T-helper 22 cell (primary cell): ENCODE data around the gene CPSF3.
"Not testable (repeated sequence)": the region's sequence is repeated elsewhere in the genome, so short reads cannot be mapped to it uniquely, and the experiment has no call there.

Experiments
- DNase-seq: peaks from one replicate; pipeline ENCODE4 v3.0.0-alpha.2; 2020; ENCODE audit warnings: low read depth

CPSF3 gene

DNA sequence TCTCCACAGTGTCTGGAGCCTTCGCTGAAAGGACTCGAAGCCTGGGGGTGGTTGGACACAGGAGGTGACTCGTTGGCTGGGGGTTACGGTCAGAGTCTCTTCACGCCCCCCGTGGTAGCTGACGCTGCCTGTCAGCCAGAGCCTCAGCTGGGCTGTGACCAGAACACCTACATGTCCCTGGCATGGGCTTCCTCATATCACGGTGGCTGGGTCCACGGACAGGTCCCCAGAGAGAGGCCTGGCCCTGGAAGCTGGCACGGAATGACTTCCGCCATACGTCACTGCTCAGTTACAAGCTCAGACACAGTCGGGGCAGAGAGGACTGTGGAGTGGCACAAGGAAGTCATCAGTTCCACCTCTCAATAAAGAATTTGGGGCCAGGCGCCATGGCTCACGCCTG lies 28.6 kb upstream of the CPSF3 start:
- no peak for DNase-seq

DNA sequence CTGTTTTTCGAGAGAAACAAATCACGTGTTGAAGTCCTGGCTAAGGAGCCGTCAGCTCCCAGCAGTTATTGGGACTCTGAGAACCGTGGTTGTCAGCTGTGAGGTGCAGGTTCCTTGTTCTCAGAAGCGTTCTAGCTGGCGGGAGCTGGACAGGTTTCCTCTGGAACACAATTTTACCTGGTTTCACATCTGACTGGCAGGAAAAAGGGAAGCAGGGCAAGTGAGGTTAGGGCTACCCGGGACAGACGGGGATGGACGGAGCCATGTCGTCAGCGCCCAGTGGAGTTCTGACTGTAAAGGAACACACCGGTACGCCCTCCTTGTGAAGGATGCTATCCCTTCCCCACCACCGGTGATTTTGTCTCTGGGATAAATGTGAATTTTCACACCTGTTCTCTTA lies 26.3 kb upstream of the CPSF3 start:
- DNase-seq: no peak

DNA sequence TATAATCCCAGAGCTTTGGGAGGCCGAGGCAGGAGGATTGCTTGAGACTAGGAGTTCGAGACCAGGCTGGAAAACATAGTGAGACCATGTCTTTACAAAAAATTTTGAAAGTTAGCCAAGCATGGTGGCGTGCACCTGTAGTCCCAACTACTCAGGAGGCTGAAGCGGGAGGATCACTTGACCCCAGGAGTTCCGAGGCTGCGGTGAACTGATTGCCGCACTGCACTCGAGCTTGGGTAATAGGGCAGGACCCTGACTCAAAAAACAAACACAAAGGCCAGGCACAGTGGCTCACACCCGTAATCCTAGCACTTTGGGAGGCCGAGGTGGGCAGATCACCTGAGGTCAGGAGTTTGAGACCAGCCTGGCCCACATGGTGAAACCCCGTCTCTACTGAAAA lies 25.2 kb upstream of the CPSF3 start:
- not testable (repeated sequence) for DNase-seq

DNA sequence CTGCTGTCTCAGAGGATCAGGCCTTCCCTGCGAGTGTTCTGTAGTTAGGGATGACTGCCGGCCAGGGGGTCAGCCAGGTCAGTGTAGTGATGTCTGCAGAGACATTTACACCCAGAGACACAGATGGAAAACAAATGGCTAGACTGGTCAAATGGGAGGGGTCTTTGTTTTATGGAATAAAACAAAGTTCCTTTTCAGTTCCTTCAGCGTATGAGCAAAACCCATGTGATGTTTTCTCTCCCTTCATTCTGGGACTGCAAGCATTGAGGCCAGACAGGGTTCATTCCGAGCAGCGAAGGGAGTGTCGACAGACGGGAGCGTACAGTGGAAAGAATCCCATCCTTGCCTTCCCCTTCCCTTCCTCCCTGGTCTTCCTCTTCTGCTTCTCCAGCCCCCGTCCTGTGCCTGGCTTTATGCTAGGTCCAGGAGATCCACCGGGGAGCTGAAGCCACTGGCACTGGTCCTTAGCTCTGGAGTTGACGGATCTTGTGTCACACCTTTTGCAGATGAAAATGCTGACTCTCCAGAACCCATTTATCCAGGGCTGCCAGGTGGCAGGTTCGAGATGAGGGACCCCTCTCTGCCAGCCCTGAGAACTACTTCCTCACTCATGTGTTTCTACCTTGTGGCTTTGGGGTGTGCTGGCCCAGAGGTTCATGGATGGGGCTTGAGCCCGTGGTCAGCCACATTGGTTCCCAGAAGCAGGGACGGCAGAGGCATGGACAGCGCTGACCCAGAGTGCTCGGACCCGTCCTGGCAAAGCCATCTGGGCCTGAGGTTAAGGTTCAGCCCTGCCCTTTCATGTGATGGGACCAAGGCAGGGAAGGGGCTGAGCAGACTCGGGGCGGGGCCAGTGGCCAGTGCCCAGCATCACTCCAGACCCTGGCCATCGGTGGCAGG lies 24.3 kb upstream of the CPSF3 start:
- DNase-seq: no peak

DNA sequence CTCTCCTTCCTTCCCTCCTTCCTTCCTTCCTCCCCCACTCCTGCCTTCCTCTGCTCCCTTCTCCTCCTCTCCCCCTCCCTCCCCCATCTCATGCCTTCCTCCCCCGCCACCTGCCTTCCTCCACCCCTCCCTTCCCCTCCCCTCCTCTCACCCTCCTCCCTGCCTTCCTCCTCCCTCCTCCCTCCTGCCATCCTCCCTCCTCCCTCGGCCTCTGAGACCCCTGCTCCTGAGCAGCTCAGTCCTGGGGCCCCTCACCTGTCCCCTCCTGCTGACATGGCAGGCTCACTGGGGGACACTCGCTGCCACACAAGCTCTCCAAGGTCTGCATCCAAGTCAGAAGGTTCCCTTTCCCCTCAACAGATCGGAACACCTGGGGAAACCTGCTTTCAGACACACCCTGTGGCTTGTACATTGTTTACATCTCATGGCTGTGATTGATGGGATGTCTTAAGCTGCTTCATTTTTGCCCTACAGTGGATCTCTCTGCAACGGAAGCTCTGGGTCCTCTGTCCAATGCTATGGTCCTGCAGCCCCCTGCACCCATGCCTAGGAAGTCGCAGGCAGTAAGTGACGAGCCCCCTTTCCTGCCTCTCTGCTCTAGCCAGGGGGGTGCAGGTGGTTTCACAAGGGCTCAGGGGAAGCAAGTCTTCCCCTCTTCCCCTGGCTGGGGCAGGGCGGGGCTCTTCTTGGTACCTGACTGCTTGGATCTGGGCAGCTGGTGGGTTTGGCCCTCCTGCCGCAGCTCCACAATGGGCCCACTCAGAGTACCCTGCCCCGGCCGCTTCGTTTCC lies 23.0 kb upstream of the CPSF3 start:
- DNase-seq: no peak

DNA sequence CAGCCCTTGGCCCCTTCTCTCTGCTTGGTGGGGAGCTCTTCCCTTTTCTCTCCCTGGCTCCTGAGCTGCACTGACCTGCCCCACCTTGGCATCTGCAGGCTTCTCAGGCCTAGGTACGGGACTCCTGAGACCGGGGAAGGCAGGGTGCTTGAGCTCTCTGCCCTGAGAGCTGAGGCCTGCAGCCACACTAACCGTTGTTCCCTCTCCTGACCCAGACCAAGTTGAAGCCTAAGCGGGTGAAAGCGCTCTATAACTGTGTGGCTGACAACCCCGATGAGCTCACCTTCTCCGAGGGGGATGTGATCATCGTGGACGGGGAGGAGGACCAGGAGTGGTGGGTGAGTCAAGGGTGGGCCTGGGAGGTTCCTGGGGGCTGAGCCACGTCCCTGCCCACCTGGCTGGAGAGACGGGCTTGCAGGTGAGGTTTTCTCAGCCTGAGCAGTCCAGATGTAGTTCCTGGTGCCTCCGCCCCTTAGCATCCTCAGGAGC lies 22.4 kb upstream of the CPSF3 start:
- DNase-seq: no peak

DNA sequence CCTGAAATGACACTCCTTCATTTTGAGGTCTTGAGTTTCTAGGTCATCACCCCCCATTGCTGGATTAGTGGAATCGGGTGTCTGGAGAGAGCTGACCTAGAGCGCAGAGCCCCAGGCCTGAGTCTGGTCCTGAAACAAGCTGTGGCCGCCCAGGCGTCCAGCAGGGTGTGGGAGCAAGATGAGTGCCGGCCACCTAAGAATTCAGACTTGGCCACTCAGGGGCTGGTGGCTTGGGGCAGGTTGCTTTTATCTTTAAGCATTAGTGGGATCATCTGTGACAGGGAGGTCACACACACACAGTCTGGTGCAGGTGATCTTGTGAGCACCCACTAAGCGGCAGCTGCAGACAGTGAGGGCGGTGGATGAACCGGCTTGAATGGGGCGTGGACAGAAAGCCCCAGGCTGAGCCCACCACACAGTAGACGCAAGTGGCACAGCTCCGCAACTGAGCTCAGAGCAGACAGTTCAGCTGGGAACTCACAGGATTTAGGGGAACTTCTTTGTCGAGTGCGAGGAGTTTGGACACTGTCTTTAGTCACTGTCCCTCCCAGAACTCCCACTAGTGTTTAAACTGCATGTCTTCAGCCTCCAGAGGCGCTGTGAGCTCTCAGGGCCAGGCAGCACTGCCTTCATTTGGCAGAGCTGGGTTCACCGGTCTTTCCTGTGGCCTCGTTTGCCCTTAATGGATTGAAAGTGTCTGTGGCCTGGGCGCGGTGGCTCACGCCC lies 21.6 kb upstream of the CPSF3 start:
- DNase-seq: no peak

DNA sequence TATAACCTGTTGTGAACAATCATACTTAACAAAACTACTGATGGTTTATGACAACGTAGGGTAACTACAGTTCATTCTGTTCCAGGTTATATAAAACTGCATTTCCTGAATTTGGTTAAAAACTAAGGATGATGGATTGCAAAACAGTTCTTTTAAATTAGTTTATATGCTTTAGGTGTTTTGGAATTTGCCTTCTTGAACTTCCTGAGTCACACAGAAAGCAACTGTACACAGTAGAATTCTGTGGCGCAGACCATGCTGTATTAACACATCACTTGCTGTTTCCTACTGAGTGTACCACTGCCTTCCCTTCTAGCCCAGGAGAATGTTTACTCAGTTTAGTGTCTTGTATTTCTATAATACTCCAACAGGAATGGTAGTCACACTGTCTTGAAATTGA lies 19.5 kb upstream of the CPSF3 start:
- DNase-seq: no peak

DNA sequence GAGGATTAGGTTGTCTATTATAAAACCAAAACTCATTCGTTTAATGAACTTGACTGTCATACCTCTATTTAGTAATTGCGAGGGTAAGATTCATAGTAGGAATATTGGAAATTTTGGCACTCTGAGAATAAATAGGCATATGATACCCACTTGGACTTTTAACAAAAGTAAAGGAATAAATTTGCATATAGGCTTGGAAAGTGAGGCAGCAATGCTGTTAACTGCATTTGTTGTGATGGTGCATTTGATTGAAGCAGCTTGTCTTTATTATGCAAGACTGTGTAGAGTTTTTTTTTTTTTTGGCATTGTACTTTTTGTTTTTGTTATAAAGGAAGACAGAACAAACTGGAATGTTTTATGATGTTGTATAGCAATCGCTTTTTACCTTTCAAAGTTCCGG lies 19.0 kb upstream of the CPSF3 start:
- DNase-seq: no peak

DNA sequence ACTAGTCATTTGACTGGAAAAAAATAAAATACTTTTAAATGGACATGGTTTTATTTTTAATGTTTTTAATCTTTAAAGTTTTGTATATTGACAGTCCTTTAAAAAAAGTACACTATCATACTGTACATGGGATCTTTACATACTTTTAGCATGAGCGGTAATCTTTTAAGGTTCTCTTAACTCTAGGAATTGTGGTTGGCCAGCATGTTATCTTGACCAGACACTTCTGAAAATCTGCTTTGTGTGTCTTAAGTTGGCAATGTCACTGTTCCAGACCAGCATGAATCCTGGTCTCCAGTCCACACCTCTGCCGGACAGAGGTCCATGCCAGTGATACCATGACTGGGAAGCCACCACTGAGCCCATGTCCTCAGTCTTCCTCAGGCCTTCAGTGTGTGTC lies 17.8 kb upstream of the CPSF3 start:
- no peak for DNase-seq

DNA sequence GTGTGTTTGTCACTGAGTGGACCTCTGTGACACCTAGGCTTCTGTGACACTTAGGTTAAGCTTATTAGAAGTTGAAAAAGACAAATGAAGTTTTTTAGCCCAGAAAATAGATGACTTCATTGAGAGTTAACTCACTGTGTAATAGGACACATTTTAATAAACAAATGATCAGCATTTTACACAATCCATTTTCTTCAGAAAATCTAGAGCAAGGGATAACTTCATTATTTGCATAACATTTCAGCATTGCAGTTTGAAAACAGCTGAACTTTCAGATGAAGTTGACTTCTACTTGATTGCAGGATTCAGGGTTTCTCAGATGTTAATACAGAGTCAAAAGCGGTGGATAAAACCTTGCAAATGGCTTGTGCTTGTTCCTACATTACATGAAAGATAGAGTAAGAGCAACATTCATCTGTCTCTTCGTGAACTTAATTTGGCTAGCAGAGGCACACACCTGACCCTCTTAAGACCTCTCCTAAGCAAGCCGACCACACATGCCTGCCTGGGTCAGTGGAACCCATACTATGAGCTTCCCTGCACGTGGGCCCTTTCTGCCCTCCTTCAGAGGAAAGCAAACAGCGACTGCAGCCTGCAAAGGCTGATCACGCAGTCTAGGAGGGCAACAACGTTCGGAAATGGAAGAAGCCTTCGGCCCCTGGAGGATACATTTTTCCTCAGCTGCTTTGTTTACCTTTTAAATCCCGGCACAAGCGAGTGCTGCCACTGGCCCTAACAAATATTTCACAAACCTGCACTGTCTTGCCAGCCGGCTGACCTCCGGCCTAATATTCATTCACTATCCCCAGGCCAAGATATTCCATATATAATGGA lies 16.7 kb upstream of the CPSF3 start:
- no peak for DNase-seq

DNA sequence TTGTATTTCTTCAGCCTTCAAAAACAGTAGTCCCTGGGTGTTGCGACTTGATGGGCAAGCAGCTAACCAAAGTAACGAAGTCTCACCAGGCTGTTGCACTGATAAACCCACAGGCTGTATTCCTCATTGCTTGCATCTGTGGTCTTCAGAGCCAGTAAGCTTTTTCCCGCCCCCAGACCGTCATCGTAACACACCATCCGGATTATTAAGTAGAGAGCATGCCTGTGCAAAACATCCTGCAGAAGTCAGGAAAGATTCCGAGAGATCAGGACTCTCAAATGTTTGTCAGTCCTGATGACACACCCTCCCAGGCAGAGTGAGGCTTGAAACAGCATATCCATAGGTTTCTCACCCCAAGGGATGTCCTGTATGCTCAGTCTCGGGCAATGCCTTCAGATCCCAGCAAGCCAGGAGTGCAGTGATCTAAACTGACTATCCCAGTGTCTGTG lies 16.1 kb upstream of the CPSF3 start:
- DNase-seq: no peak

DNA sequence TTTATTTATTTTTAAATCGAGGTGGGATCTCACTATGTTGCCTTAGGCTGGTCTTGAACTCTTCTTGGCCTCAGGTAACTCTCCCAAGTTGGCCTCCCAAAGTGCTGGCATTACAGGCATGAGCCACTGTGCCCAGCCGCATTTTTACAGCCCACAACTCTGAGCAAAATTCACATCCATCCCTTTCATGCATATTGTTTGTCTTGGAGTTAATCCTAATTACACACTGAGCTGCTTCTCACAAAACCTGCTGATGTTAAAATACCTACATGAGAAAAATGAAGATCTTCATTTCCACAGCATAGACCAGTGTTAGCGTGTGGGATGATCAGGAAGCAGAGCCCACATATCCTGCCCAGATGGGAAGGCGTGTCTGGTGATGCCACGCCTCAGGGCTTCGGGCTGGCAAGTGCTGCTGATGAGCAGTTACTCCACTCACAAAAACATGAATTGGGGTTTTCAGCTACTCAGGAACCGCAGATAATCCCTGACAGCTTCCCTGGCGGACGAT lies 14.8 kb upstream of the CPSF3 start:
- no peak for DNase-seq

DNA sequence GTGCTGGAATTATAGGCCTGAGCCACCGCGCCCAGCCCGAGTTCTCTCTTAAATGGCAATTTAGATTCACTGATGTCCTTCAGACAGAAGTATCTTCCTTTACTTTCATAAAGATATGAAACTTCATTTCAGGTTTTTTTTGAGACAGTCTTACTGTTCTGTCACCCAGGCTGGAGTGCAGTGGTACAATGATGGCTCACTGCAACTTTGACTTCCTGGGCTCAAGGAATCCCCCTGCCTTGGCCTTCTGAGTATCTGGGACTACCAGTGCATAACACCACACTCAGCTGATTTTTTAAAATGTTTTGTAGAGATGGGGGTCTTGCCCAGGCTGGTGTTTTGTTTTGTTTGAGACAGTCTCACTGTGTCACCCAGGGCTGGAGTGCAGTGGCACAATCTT lies 13.3 kb upstream of the CPSF3 start:
- no peak for DNase-seq

DNA sequence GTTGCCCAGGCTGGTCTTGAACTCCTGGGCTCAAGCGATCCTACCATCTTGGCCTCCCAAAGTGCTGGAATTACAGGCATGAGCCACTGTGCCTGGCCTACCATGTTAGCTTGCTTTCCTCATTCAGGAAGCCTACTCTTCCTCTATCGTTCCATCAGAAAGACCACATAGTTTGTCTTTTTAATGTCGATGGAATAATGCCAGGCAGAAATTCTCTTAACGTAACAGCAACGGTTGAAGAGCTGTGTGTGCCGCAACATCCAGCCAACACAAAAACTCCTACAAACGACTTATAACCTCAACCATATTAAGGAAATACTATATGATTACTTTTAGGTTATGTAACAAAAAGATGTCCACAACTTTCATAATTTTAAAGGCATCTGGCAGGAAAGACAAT lies 10.7 kb upstream of the CPSF3 start:
- no peak for DNase-seq

DNA sequence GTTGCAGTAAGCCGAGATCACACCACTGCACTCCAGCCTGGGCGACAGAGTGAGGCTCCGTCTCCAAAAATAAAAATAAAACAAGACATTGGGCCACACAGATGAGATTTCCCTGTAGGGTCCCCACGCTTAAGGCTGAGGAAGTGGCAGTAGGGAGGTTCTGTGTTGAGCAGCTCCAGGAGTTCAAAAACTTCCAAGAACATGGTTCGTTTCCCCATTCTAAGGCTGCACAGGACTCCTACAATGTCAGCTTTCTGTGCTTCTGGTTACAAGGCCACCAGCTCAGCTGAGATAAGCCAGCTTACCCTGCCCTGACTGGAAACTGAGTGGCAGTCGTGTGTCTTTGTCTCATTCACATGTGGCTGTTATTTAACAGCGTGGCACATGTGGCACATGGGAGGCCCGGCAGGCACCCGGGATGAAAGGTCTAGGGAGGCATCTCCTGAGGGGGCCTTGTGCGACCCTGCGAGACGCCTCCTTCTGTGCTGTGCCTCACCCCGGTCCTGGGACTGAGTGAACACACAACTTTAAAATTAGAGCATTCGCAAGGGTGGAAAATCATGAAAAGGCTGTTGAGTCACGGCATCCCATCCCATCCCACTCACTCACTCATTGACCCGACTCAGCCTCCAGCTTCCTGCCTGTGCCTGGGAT lies 7.8 kb upstream of the CPSF3 start:
- no peak for DNase-seq

DNA sequence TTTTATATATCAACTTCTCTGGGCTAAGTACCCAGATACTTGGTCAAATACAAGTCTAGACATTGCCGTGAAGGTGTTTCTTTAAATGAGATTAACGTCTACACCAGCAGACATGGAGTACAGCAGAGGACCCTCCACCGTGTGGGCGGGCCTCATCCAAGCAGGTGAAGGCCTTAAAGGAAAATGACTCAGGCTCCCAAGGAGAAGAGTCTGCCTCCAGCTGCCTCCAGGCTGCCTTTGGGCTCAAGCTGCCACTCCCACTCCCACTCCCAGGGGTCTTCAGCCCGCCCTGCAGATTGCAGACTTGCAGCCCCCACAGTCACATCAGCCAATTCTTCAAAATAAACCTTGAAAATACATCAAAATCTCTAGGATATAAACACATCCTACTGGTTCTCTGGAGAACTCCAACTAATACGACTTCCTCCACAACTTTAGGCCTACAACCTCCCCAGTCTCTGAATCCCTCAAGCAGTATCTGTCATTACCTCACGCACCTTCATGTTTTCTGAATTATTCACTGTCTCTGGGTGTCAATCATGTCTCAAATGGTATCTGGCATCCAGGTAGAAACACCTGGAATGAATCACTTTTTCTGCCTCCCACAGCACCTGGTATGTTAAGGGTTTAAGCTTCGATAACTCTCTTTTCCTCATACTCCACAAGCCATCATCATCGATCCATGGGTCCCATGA lies 7.0 kb upstream of the CPSF3 start:
- no peak for DNase-seq

DNA sequence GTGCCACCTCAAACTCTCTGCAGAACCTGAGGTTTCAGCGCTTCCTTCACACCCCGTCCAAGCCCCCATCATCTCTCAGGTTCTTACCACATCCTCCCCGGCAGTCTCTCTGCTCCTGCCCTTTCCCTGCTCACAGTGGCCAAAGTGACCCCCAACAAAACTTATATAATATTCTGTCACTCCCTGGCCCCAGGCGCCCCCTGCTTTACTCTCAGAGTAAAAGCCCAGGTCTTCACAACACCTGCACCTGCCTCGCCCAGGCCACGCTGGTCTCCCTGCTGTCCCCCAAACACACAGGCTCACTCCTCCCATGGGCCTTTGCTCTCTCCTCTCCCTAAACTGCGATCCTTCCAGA lies 6.5 kb upstream of the CPSF3 start:
- DNase-seq: no peak

DNA sequence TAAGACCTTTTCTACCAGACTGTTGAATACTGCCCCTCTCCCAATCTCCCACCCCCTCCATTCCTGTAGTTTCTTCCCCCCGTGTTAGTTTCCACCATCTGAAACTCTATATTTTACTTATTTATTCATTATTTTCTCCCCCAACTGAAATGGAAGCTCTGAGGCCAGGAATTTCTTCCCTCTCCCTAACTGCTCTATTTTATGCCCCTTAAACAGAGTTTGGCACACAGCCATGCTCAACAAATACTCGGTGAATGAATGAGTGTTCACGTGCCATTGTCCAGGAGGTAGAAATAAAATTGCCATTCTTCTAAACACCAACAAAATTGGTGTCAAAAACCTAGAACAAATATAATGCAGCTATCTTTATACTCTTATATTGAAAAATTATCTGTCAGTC lies 5.7 kb upstream of the CPSF3 start:
- DNase-seq: no peak

DNA sequence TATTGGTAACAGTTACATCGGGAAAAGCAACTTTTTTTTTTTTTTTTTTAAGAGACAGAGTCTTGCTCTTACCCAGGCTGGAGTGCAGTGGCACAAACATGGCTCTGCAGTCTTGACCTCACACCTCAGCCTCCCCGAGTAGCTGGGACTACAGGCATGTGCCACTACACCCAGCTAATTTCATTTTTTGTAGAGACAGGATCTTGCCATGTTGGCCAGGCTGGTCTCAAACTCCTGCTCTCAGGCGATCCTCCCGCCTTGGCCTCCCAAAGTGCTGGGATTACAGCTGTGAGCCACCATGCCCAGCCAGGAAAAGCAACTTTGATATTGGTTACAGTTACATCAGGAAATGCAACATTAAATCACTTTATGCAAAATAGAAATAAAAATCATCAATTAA lies 4.7 kb upstream of the CPSF3 start:
- no peak for DNase-seq
